K562 (cell line): ENCODE results near the gene TSR3. TPM values are rescaled to one million over a fixed set of nuclear protein-coding genes. Genes with fewer than 3 reads are reported as not detected.

Experiments
- BCL6 ChIP-seq: fragments of 250-450 bp; sonication (Bioruptor Pico); IDR thresholded peaks from 2 replicates; pipeline ENCODE4 v1.4.0; 2020
- E2F8 ChIP-seq: fragments of 450-650 bp; IDR thresholded peaks from 2 replicates; pipeline ENCODE4 v1.7.1; 2018; ENCODE audit warnings: mild to moderate bottlenecking, low read depth; ENCODE audit not compliant: partially characterized antibody
- GABPA ChIP-seq: fragments of 200-800 bp; sonication (Bioruptor generic); conservative IDR thresholded peaks from 2 replicates; pipeline ENCODE4 v1.6.1; 2016; ENCODE audit warnings: low read depth, missing genetic modification characterization, missing compliant biosample characterization
- ILF3 ChIP-seq: fragments of 450-650 bp; IDR thresholded peaks from 2 replicates; pipeline ENCODE4 v1.6.1; 2018; ENCODE audit warnings: antibody characterized with exemption, mild to moderate bottlenecking, moderate library complexity, borderline replicate concordance
- KDM5B ChIP-seq: fragments of 200-600 bp; sonication (generic); IDR thresholded peaks from 2 replicates; pipeline ENCODE4 v1.6.1; 2012; ENCODE audit warnings: low read depth, mild to moderate bottlenecking, moderate library complexity, low read length, control low read depth, inconsistent platforms; ENCODE audit not compliant: insufficient replicate concordance
- NCOA2 ChIP-seq, 2 experiments: fragments of 450-650 bp; IDR thresholded peaks; 2 replicates each; pipeline ENCODE4 v1.6.1; 2018; ENCODE audit warnings: mild to moderate bottlenecking in 2 of 2, moderate library complexity in 1 of 2; ENCODE audit not compliant: partially characterized antibody in 2 of 2
- SMAD1 ChIP-seq: fragments of 150-350 bp; IDR thresholded peaks from 2 replicates; pipeline ENCODE4 v1.6.1; 2014; ENCODE audit warnings: low read length, low read depth; ENCODE audit not compliant: partially characterized antibody
- SMARCC2 ChIP-seq: fragments of 450-650 bp; IDR thresholded peaks from 2 replicates; pipeline ENCODE4 v1.6.1; 2017; ENCODE audit warnings: antibody characterized with exemption, moderate library complexity, mild to moderate bottlenecking, low read depth
- ZNF146 ChIP-seq: IDR thresholded peaks from one replicate; pipeline ENCODE4 v1.6.1; 2018; ENCODE audit warnings: missing compliant biosample characterization; ENCODE audit not compliant: unreplicated experiment
- ZNF239 ChIP-seq: fragments of 250-450 bp; sonication (Bioruptor Pico); IDR thresholded peaks from 2 replicates; pipeline ENCODE4 v1.4.0; 2020; ENCODE audit warnings: mild to moderate bottlenecking
- polyA plus RNA-seq, 8 experiments: library from polyadenylated mRNA; depleted of rRNA in 4 of 8; stranded (reverse) in 5 of 8; unstranded in 3 of 8; fragments of >200 nt; fragmentation: Nextera tagmentation in 2 of 8; fragmentation: Illumina TruSeq in 1 of 8; extraction: Ambion mirVana in 2 of 8; extraction: Trizol in 1 of 8; gene quantifications; 2 replicates each; pipeline versions ENCODE4 v1.2.1 to v1.2.3, GENCODE V29; 2011 to 2014; ENCODE audit warnings: inconsistent platforms in 1 of 8, missing spikeins in 1 of 8
- total RNA-seq, 7 experiments: library from RNA; depleted of rRNA in 6 of 7; stranded (reverse); fragments of >200 nt in 6 of 7; fragmentation: Illumina TruSeq in 2 of 7; extraction: Trizol in 2 of 7; gene quantifications; 2 replicates each; pipeline versions ENCODE4 v1.2.1 to v1.2.3, GENCODE V29; 2011 to 2021; ENCODE audit warnings: low replicate concordance in 1 of 7
- TF ChIP-seq, protein P1 (sequence below): fragments of 450-650 bp; IDR thresholded peaks from 2 replicates; pipeline ENCODE4 v1.6.1; 2016; ENCODE audit warnings: low read depth
- TF ChIP-seq, protein P2 (sequence below): fragments of 450-650 bp; formaldehyde crosslinking; conservative IDR thresholded peaks from 2 replicates; pipeline ENCODE4 v1.4.0; 2022; ENCODE audit warnings: mild to moderate bottlenecking, missing genetic modification characterization

TSR3 gene
- total and polyA plus RNA-seq, 9 of the 15 experiments (the other 6 are each of a cell fraction or from before 2014, with no cell fraction given): 1.5 to 74.8 (median 16.5) TPM

- TF ChIP-seq E2F8 (no peak), SMARCC2 (no peak), NCOA2 (IDR thresholded peaks at IDR 0.05; ENCODE audit: partially characterized antibody in 2 of 2) (no peak), BCL6 (CRISPR knock-in tag) (no peak), GABPA (peak; percentile 80), KDM5B (no peak), ZNF146 (no peak), ILF3 (no peak), ZNF239 (CRISPR knock-in tag) (no peak), SMAD1 (peak; percentile 17)
- TF ChIP-seq, protein P1, sequence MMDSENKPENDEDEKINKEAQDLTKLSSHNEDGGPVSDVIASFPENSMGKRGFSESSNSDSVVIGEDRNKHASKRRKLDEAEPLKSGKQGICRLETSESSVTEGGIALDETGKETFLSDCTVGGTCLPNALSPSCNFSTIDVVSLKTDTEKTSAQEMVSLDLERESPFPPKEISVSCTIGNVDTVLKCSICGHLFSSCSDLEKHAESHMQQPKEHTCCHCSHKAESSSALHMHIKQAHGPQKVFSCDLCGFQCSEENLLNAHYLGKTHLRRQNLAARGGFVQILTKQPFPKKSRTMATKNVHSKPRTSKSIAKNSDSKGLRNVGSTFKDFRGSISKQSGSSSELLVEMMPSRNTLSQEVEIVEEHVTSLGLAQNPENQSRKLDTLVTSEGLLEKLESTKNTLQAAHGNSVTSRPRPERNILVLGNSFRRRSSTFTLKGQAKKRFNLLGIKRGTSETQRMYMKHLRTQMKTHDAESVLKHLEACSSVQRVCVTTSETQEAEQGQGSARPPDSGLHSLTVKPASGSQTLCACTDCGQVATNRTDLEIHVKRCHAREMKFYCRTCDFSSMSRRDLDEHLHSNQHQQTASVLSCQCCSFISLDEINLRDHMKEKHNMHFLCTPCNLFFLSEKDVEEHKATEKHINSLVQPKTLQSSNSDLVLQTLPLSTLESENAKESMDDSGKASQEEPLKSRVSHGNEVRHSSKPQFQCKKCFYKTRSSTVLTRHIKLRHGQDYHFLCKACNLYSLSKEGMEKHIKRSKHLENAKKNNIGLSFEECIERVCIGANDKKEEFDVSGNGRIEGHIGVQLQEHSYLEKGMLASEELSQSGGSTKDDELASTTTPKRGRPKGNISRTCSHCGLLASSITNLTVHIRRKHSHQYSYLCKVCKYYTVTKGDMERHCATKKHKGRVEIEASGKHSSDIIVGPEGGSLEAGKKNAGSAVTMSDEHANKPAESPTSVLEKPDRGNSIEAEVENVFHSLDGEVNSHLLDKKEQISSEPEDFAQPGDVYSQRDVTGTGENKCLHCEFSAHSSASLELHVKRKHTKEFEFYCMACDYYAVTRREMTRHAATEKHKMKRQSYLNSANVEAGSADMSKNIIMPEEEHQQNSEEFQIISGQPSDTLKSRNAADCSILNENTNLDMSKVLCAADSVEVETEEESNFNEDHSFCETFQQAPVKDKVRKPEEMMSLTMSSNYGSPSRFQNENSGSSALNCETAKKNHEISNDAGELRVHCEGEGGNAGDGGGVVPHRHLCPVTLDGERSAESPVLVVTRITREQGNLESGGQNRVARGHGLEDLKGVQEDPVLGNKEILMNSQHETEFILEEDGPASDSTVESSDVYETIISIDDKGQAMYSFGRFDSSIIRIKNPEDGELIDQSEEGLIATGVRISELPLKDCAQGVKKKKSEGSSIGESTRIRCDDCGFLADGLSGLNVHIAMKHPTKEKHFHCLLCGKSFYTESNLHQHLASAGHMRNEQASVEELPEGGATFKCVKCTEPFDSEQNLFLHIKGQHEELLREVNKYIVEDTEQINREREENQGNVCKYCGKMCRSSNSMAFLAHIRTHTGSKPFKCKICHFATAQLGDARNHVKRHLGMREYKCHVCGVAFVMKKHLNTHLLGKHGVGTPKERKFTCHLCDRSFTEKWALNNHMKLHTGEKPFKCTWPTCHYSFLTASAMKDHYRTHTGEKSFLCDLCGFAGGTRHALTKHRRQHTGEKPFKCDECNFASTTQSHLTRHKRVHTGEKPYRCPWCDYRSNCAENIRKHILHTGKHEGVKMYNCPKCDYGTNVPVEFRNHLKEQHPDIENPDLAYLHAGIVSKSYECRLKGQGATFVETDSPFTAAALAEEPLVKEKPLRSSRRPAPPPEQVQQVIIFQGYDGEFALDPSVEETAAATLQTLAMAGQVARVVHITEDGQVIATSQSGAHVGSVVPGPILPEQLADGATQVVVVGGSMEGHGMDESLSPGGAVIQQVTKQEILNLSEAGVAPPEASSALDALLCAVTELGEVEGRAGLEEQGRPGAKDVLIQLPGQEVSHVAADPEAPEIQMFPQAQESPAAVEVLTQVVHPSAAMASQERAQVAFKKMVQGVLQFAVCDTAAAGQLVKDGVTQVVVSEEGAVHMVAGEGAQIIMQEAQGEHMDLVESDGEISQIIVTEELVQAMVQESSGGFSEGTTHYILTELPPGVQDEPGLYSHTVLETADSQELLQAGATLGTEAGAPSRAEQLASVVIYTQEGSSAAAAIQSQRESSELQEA: no peak
- TF ChIP-seq, protein P2, sequence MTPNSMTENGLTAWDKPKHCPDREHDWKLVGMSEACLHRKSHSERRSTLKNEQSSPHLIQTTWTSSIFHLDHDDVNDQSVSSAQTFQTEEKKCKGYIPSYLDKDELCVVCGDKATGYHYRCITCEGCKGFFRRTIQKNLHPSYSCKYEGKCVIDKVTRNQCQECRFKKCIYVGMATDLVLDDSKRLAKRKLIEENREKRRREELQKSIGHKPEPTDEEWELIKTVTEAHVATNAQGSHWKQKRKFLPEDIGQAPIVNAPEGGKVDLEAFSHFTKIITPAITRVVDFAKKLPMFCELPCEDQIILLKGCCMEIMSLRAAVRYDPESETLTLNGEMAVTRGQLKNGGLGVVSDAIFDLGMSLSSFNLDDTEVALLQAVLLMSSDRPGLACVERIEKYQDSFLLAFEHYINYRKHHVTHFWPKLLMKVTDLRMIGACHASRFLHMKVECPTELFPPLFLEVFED: no peak
These were observed 19.7 kb downstream of the TSR3 start (continued) for GRCh38 chr16:1331712-1332617.
